OCI-LY1 (cell line): Measurements from ENCODE around the gene ANKRD30A.

Experiments
- H2AFZ ChIP-seq: fragments of 200-600 bp; sonication (generic), shearing (Covaris generic); 2 replicates; pipeline ENCODE4 v1.6.0; 2014; ENCODE audit warnings: antibody characterized with exemption, mild to moderate bottlenecking, low read length
- H3F3A ChIP-seq: fragments of 200-600 bp; sonication (generic), shearing (Covaris generic); 2 replicates; pipeline ENCODE4 v1.6.0; 2014; ENCODE audit warnings: mild to moderate bottlenecking, antibody characterized with exemption, low read length, moderate library complexity; ENCODE audit not compliant: insufficient read depth
- H3K27ac ChIP-seq: fragments of 200-600 bp; sonication (generic); 2 replicates; pipeline ENCODE4 v1.5.1; 2014; ENCODE audit warnings: low read length, mixed run types, mild to moderate bottlenecking, low read depth; ENCODE audit not compliant: poor library complexity, severe bottlenecking
- H3K27me3 ChIP-seq: fragments of 200-600 bp; sonication (generic); 2 replicates; pipeline ENCODE4 v1.6.0; 2014; ENCODE audit warnings: antibody characterized with exemption, mild to moderate bottlenecking, low read length, moderate library complexity; ENCODE audit not compliant: insufficient read depth
- H3K36me3 ChIP-seq: fragments of 200-600 bp; sonication (generic); 2 replicates; pipeline ENCODE4 v1.6.1; 2014; ENCODE audit warnings: mild to moderate bottlenecking, antibody characterized with exemption, low read length, moderate library complexity, mixed read lengths; ENCODE audit not compliant: insufficient read depth
- H3K4me1 ChIP-seq: fragments of 200-600 bp; sonication (generic); 2 replicates; pipeline ENCODE4 v1.5.1; 2014; ENCODE audit warnings: mild to moderate bottlenecking, low read length, moderate library complexity; ENCODE audit not compliant: insufficient read depth, severe bottlenecking
- H3K4me2 ChIP-seq: fragments of 200-600 bp; sonication (generic), shearing (Covaris generic); 2 replicates; pipeline ENCODE4 v1.6.1; 2014; ENCODE audit warnings: low read length
- H3K4me3 ChIP-seq: fragments of 200-600 bp; sonication (generic); 2 replicates; pipeline ENCODE4 v1.5.1; 2014; ENCODE audit warnings: low read length, low read depth, mild to moderate bottlenecking, mixed read lengths; ENCODE audit not compliant: poor library complexity, severe bottlenecking
- H3K79me2 ChIP-seq: fragments of 200-600 bp; shearing (Covaris generic); 2 replicates; pipeline ENCODE4 v1.6.1; 2016; ENCODE audit warnings: mixed run types, low read length, mixed read lengths; ENCODE audit not compliant: insufficient read depth
- H3K9ac ChIP-seq: fragments of 200-600 bp; sonication (generic), shearing (Covaris generic); 2 replicates; pipeline ENCODE4 v1.6.1; 2014; ENCODE audit warnings: mild to moderate bottlenecking, low read length, mixed read lengths
- H3K9me2 ChIP-seq: fragments of 200-600 bp; sonication (generic), shearing (Covaris generic); 2 replicates; pipeline ENCODE4 v1.6.1; 2014; ENCODE audit warnings: low read depth, mild to moderate bottlenecking, low read length, mixed read lengths
- H3K9me3 ChIP-seq: fragments of 200-600 bp; shearing (Covaris generic); 2 replicates; pipeline ENCODE4 v1.6.1; 2014; ENCODE audit warnings: low read length, mixed read lengths
- H4K20me1 ChIP-seq: fragments of 200-600 bp; sonication (generic), shearing (Covaris generic); 2 replicates; pipeline ENCODE4 v1.6.0; 2016; ENCODE audit warnings: mild to moderate bottlenecking, low read length; ENCODE audit not compliant: insufficient read depth
- CTCF ChIP-seq: fragments of 200-600 bp; sonication (generic), shearing (Covaris generic); IDR thresholded peaks from 2 replicates; pipeline ENCODE4 v1.5.1; 2017; ENCODE audit warnings: mild to moderate bottlenecking, antibody characterized with exemption, low read length, moderate library complexity, mixed read lengths
- EZH2 ChIP-seq: fragments of 200-600 bp; sonication (generic), shearing (Covaris generic); IDR thresholded peaks from 2 replicates; pipeline ENCODE4 v1.8.0; 2017; ENCODE audit warnings: borderline replicate concordance, mixed run types, mild to moderate bottlenecking, antibody characterized with exemption, low read length, moderate library complexity, mixed read lengths

The ANKRD30A gene

GRCh38 chr10:37275216-37275777 lies 149.9 kb downstream of the ANKRD30A start:
- Histone ChIP-seq H3K4me3 (no peak overlapping the region), H3K9me2 (no peaks in the 10 kb centered on the region)

GRCh38 chr10:37285063-37285462 lies 159.7 kb downstream of the ANKRD30A start:
- Histone ChIP-seq H3K9me3 (no peaks in the 10 kb centered on the region), H2AFZ (no peak overlapping the region), H3K27ac (no peak overlapping the region), H3K4me2 (no peak overlapping the region), H3K9me2 (no peaks in the 10 kb centered on the region), H3K36me3 (no peaks in the 10 kb centered on the region), H3K79me2 (no peaks in the 10 kb centered on the region), H3K27me3 (no peaks in the 10 kb centered on the region), H3F3A (no peaks in the 10 kb centered on the region), H3K4me1 (no peaks in the 10 kb centered on the region), H3K4me3 (no peak overlapping the region), H4K20me1 (no peaks in the 10 kb centered on the region), H3K9ac (no peak overlapping the region)
- TF ChIP-seq EZH2: no peak
- TF ChIP-seq CTCF: no peak

More at GRCh38 chr10:37275216-37275777, 149.9 kb downstream of the ANKRD30A start:
- Histone ChIP-seq H3K9me3 (no peaks in the 10 kb centered on the region), H4K20me1 (no peaks in the 10 kb centered on the region), H2AFZ (no peak overlapping the region), H3K9ac (no peak overlapping the region), H3K4me1 (peaks cover under 1% of the 10 kb centered on the region), H3K79me2 (no peaks in the 10 kb centered on the region), H3K27ac (no peak overlapping the region), H3K4me2 (no peak overlapping the region), H3F3A (no peaks in the 10 kb centered on the region), H3K27me3 (no peaks in the 10 kb centered on the region), H3K36me3 (no peaks in the 10 kb centered on the region)
- no peak for TF ChIP-seq CTCF
- TF ChIP-seq EZH2: no peak

- Histone ChIP-seq H4K20me1 (no peaks in the 10 kb centered on the region), H3K36me3 (no peaks in the 10 kb centered on the region), H3K4me3 (no peak overlapping the region), H3F3A (no peaks in the 10 kb centered on the region), H3K79me2 (no peaks in the 10 kb centered on the region), H3K4me2 (no peak overlapping the region), H3K4me1 (no peaks in the 10 kb centered on the region), H3K27ac (no peak overlapping the region), H3K27me3 (no peaks in the 10 kb centered on the region), H3K9ac (no peak overlapping the region), H2AFZ (no peak overlapping the region), H3K9me2 (no peaks in the 10 kb centered on the region), H3K9me3 (no peaks in the 10 kb centered on the region)
- TF ChIP-seq EZH2 (no peak), CTCF (no peak)
These were observed 164.6 kb downstream of the ANKRD30A start for GRCh38 chr10:37289833-37290464.
